ENCODE data around the gene DDX42.
"Not testable (repeated sequence)": the region's sequence is repeated elsewhere in the genome, so short reads cannot be mapped to it uniquely, and the experiment has no call there.

The DDX42 gene

GRCh38 chr17:63783522-63783921, 9.6 kb downstream of the DDX42 start:
- no peak for DNase-seq

DNA sequence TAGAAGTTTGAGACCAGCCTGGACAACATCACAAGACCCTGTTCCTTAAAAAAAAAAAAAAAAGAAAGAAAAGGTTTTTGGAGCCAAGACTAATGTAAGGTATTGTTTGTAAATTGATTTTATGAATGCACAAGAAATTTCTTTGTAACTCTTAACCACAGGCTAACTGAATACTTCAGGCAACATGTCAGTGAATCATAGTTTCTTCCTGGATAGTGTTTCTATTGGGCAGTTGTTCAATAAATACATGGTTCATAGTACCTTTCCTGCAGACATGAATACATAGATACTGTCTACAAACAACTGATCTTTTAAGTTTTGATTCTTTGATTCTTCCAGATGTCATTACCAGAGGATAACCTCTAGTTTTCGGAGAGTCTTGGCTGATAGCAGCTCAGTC, 11.6 kb downstream of the DDX42 start:
- no peak for DNase-seq

- no peak for DNase-seq
Observed at GRCh38 chr17:63786117-63786516, 12.1 kb downstream of the DDX42 start.

DNA sequence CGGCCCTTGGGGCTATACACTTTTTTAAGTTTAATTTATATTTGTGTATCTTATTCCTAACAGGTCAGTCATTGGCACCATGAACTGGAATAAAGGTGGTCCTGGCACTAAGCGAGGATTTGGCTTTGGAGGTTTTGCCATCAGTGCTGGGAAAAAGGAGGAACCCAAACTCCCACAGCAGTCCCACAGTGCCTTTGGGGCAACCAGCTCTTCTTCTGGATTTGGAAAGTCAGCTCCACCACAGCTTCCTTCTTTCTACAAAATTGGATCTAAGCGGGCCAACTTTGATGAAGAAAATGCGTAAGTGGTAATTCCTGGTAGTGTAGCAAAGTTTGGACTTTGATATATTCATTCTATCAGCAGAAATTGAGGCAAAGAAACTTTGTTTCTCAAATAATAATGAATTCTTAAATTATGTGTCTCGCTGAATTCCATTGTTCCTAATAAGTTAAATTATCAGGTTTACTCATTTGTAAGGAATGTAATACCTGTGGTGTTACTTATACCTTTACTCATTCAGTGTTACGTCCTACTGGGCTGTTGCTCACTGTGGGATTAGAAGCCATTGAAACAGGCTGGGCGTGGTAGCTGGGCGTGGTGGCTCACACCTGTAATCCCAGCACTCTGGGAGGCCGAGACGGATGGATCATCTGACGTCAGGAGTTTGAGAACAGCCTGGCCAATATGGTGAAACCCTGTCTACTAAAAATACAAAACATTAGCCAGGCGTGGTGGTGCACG, 13.2 kb downstream of the DDX42 start:
- no peak for DNase-seq

- DNase-seq = no peak
Observed at GRCh38 chr17:63790057-63790456, 16.1 kb downstream of the DDX42 start.

DNA sequence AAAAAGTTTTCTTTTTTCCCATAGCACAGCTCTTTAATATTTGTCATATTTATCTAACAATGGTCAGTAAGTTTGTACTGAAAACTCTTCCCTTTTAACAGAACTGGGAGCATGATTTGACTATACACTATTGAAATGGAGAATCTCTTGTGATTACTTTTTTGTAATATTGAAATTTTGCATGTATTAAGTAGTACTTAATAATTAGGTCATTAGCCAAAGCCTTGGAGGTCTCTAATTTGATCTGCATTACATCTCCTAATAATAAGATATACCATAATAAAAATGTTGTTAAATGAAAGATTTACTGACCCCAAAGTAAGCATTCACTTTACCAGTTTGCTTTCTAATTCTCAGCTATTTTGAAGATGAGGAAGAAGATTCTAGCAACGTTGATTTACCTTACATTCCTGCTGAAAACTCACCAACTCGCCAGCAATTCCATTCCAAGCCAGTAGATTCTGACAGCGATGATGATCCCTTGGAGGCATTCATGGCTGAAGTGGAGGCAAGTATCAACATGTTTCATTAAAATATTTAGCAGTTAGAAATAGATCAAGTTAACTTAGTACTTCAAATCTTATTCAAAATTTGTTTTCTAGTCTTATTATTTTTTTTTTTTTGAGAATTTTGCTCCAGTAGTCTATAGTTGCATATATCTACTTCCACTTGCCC, 18.2 kb downstream of the DDX42 start:
- DNase-seq = no peak

DNA sequence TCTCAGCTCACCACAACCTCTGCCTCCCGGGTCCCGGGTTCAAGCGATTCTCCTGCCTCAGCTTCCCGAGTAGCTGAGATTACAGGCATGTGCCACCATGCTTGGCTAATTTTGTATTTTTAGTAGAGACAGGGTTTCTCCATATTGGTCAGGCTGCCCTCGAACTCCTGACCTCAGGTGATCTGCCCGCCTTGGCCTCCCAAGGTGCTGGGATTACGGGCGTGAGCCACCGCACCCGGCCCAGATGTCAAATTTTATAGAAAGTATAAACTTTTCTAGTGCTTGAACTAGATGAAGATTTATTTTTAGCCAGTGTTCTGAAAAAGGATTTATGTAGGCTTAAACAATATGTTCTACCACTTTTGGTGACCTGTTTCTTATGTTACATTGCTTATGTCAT, 22.4 kb downstream of the DDX42 start:
- DNase-seq = not testable (repeated sequence)

DNA sequence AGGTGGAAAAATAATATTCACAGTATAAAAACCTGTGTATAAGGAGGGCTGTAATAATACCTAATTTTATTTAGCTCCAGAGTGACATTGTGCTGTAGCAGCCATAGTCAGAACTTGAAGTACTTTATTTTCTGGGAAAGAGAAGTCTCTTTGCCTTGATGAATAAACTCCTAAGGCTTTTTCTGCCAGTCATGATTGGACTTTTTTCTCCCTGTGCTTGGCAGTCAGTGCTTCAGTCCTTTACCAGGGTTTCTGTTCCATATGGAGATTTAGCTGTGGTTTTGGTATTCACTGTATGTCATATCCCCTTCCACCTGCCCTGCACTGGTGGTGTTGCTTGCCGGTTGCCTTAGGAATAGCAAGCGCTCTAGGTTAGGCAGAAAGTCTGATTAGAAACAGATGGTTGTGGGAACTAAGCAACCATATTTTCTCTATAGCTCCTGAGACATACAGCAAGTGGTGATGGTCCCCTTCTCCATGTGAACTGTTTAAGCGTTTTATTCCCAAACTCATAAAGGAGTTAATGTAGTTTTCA, 24.7 kb downstream of the DDX42 start:
- DNase-seq = no peak

DNA sequence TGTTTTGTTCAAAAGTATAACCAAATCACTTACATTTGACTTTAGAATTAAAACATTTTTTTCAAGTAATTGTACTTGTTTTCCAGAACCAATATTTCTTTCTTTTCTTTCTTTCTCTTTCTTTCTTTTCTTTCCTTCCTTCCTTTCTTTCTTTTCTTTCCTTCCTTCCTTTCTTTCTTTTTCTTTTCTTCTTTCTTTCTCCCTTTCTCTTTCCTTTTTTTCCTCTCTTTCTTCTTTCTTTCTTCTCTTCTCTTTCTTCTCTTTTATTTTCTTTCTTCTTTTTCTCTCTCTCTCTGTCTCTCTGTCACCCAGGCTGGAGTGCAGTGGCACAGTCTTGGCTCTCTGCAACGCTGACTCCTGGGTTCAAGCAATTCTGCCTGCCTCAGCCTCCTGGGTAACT, 26.8 kb downstream of the DDX42 start:
- no peak for DNase-seq

DNA sequence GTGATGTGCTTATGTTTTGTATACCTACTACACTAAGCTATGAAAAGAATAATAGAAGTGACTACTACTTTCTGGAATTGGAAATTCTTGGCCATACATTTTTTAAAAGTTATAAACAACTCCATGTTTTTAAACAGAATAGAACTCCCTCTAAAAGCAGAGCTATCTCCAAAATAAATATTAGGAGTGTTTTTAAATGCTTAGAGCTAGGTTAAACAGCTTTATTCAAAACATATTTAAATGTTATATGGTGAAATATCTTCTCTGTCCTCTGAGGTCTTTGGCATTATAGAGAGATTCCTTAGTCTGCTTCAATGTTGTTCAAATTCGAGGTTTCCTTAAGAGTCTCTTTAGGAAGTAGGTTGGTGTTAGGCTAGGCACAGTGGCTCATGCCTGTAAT, 30.4 kb downstream of the DDX42 start:
- DNase-seq = no peak

GRCh38 chr17:63805591-63805990, 31.6 kb downstream of the DDX42 start:
- no peak for DNase-seq

DNA sequence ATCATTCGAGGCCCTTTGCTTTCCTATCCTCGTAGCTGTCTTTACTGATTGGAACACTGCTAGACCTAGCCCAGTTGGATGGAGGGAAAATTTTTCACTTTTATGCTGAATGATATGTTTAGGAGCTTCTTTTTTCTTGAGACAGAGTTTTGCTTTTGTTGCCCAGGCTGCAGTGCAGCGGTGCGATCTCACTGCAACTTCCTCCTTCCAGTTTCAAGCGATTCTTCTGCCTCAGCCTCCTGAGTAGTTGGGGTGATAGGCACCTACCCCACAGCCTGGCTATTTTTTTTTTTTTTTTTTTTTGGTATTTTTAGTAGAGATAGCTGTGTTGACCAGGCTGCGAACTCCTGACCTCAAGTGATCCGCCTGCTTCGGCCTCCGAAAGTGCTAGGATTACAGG, 36.0 kb downstream of the DDX42 start:
- no peak for DNase-seq

GRCh38 chr17:63816123-63816522, 42.2 kb downstream of the DDX42 start:
- DNase-seq = no peak

DNA sequence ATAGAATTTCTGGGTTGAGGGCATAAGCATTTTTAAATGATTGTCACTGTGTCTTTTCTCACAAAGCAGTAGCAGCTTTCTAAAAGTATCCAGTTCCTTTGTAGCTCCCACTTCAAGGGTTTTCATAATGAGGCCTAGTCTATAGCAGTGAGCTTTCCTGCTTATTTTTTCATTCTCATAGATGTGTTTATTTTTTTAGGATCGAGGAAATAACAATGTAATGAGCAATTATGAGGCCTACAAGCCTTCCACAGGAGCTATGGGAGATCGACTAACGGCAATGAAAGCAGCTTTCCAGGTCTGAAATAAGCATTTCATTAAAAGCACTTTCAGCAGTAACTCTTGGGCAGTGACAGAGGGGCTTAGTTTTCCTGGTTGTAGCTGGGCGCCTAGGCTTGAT, 42.7 kb downstream of the DDX42 start:
- DNase-seq = no peak

DNA sequence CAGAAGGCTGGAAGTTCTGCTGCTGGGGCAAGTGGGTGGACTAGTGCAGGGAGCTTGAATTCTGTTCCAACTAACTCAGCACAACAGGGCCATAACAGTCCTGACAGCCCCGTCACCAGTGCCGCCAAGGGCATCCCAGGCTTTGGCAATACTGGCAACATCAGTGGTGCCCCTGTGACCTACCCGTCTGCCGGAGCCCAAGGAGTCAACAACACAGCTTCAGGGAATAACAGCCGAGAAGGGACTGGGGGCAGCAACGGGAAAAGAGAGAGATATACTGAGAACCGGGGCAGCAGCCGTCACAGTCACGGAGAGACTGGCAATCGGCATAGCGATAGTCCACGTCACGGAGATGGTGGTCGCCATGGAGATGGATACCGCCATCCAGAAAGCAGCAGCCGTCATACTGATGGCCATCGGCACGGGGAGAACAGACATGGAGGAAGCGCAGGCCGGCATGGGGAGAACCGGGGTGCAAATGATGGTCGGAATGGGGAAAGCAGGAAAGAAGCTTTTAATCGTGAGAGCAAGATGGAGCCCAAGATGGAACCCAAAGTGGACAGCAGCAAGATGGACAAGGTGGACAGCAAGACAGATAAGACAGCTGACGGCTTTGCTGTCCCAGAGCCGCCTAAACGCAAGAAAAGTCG, 43.9 kb downstream of the DDX42 start:
- no peak for DNase-seq

DNA sequence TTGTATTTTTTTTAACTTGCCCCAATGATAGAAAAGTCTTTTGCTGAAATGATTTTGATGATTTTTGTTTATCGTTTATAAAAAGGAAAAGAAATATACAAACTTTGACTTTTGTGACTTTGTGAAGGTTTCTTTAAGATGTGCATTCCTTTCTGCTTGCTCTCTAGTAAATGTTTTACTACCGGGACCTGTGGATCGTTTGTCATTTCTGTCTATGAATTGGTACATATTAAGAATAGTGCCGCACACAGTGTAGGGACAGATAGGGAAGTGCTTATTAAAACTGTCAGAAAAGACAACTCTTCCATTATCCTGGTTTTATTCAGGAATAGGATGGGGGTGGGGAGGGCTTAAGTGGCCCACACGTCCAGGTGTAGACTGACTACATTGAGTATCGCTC, 45.2 kb downstream of the DDX42 start:
- no peak for DNase-seq

DNA sequence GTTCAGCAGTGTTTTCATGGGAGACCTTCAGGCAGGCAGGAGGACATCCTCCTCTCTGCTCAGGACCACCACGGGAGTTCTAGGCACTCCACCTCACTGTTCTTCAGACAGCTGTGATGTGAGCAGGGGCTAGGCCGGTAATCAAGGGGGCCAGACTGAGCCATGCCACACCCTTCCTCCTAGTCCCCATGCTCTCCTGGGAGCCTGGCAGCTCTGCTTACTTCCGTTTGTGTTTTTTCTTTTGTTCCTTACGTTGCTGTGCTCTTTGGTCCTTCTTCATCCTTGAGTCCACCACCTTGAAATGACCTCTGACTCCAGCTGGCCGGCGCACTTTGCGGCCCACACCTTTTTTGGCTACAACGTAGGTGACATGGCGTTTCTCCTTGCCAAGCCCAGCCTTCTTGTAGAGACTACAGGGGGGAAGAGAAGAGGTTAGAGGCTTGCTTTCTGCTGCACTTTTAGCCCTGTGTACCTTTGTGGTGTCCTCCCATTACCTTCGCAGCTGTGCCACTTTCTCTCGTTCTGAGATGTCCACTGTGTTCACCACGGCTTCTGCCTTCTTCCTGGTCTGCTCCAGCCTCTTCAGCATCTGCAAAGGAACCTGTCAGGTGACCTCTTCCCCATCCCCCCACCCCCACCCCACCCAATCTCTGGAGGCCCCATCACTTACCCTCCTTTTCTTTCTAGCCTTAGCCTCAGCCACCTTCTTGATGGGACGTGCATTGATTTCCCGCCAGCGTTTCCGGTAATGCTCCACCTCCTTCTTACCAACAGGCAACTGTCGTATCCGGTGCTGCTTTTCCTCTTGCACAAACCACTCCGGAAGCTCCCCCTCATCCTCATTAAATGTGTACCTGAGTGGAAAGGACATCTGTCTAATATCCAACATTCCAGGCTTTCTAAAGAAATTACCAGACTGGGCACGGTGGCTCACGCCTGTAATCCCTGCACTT, 45.9 kb downstream of the DDX42 start:
- DNase-seq = no peak

DNA sequence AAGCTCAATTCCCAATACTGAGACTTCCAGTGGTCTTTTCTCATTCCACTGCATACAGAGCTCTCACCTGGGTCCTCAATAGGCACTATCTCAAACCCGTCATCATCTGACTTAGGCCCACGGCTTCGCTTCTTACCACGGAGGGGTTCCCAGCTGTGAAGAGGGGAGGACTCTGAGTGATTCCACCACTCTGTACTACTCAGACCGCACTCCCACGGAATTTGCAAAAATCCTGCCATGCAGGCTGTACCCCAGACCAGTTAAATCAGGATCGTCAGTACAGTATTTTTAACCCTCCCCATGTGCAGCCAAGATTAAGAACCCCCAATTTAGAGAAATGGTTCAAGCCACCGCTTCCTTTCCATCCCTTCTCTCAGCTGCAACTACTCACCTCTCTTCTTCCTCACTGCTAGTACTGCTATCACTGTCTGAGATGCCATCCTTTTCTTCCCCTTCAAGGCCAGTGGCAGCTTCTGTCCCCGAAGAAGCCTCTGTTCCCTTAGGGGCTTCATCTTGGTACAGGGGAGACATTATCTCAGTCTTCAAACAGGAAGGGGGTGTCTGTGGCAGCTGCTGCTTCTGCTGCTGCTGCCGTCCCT, 47.1 kb downstream of the DDX42 start:
- no peak for DNase-seq

GRCh38 chr17:63821804-63822203, 47.8 kb downstream of the DDX42 start:
- no peak for DNase-seq

DNA sequence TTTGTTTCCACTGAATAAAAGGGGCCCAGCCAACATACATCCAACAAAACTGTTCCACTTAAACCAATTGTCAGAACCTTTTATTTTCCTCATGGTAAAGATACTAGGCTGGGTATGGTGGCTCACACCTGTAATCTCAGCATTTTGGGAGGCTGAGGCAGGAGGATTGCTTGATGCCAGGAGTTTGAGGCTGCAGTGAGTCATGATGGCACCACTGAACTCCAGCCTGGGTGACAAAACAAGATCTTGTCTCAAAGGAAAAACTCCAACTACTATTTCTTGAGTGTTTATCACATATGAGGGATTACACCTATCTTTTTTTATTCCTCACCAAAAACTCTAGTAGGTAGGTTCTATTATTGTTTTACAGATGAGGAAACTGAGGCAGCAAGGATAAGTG, 48.6 kb downstream of the DDX42 start:
- DNase-seq = no peak

GRCh38 chr17:63823659-63824331, 49.8 kb downstream of the DDX42 start:
- no peak for DNase-seq

DNA sequence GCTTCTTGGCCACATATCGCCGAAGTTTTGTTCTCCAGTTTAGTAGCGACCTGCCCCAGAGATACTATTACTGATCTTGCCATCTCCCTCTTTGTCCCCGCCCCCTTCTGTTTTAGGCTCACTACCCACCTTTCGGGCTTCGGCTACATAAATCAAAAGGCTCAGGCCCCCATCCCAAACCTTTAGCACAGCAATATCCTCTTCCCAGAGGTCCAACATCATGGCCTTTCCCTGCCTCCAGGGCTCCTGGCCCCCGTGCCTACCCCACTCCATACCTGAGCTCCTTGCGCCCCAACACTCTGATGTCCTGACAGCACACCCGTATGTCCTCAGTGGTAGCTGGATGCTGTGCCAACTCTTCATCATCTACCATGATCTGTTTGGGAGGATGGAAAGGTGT, 50.4 kb downstream of the DDX42 start:
- no peak for DNase-seq
